BLaER1 treated with 17β-estradiol and CSF1 and Interleukin-3, amounts not matched to agents 10 nM and 100 nM (cell line): Measurements from ENCODE around the gene ADM2.
"Not testable (repeated sequence)": the region's sequence is repeated elsewhere in the genome, so short reads cannot be mapped to it uniquely, and the experiment has no call there.

ENCODE experiments used
- H3K27ac ChIP-seq, 11 experiments: shearing (Covaris generic); formaldehyde crosslinking; 2 replicates each; pipeline ENCODE4 v1.8.1; 2022
- H3K27me3 ChIP-seq, 11 experiments: shearing (Covaris generic); formaldehyde crosslinking; 2 replicates each; pipeline ENCODE4 v1.8.1; 2022
- H3K36me3 ChIP-seq, 11 experiments: shearing (Covaris generic); formaldehyde crosslinking; 2 replicates each; pipeline ENCODE4 v1.8.1; 2022
- H3K4me1 ChIP-seq, 10 experiments: shearing (Covaris generic); formaldehyde crosslinking; 2 replicates each; pipeline ENCODE4 v1.8.1; 2022
- H3K4me2 ChIP-seq, 11 experiments: shearing (Covaris generic); formaldehyde crosslinking; 2 replicates each; pipeline ENCODE4 v1.8.1; 2022
- H3K4me3 ChIP-seq, 10 experiments: shearing (Covaris generic); formaldehyde crosslinking; 2 replicates each; pipeline ENCODE4 v1.8.1; 2022
- H3K9ac ChIP-seq, 11 experiments: shearing (Covaris generic); formaldehyde crosslinking; 2 replicates each; pipeline ENCODE4 v1.8.1; 2022
- H3K9me3 ChIP-seq, 11 experiments: shearing (Covaris generic); formaldehyde crosslinking; replicated peaks in 1 of 11; 2 replicates each; pipeline ENCODE4 v1.8.1; 2022
- H4K20me1 ChIP-seq, 11 experiments: shearing (Covaris generic); formaldehyde crosslinking; 2 replicates each; pipeline ENCODE4 v1.8.1; 2022
- Cebpa-rat ChIP-seq, 11 experiments: shearing (Covaris generic); IDR thresholded peaks; 2 replicates each; pipeline ENCODE4 v1.8.1; 2022

The ADM2 gene

GRCh38 chr22:50517495-50518260, 36.3 kb downstream of the ADM2 start:
- H3K4me1 ChIP-seq, result peaks cover 0 to 19% (median 15%) of the 10 kb centered on the region in 10 experiments; a peak in 15 of 20 replicates
- no peaks in the 10 kb centered on the region for H3K9me3 ChIP-seq
- peaks cover 46 to 96% (median 87%) of the 10 kb centered on the region in 11 experiments for H3K36me3 ChIP-seq
- no peaks in the 10 kb centered on the region for H3K27me3 ChIP-seq
- no peak overlapping the region for H3K4me3 ChIP-seq
- H3K9ac ChIP-seq, result peak overlapping the region in 3 of 11 experiments; percentile 16 to 39 (median 23); a peak in 2 of 22 replicates
- no peak overlapping the region for H3K4me2 ChIP-seq
- H3K27ac ChIP-seq, result no peak overlapping the region
- TF ChIP-seq Cebpa-rat (IDR thresholded peaks at IDR 0.05), result no peak
- H4K20me1 ChIP-seq, result peaks cover under 1 to 84% (median 64%) of the 10 kb centered on the region in 11 experiments; a peak in 20 of 22 replicates

DNA sequence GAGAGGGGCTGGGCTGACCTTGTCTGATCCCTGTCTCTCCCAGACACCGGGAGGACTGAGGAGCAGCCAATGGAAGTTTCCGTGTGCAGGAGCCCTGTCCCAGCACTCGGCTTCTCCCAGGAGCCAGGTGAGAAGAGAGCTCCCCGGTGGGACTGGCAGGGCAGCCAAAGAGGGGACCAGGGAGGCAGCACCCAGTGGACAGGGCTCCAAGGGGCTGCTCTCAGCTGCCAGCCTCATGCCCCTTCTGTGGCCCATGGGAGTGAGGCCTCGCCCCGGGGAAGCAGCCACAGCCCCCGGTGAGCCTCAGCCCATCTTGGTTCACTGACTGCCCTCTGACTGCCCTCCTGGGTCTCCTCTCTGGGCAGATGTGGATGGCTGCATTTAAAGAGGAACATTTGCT, 37.3 kb downstream of the ADM2 start:
- Histone ChIP-seq H3K27ac (peak overlapping the region in 1 of 11 experiments; percentile 7; a peak in 1 of 22 replicates), H3K4me1 (peaks cover under 1 to 26% (median 17%) of the 10 kb centered on the region in 10 experiments; a peak in 16 of 20 replicates), H3K4me2 (no peak overlapping the region), H3K27me3 (no peaks in the 10 kb centered on the region), H3K4me3 (no peak overlapping the region), H3K9me3 (no peaks in the 10 kb centered on the region), H4K20me1 (peaks cover 10 to 84% (median 65%) of the 10 kb centered on the region in 11 experiments), H3K9ac (peak overlapping the region in 4 of 11 experiments; percentile 9 to 29 (median 18); a peak in 2 of 22 replicates), H3K36me3 (peaks cover 56 to 96% (median 89%) of the 10 kb centered on the region in 11 experiments)
- TF ChIP-seq Cebpa-rat (IDR thresholded peaks at IDR 0.05), result no peak

DNA sequence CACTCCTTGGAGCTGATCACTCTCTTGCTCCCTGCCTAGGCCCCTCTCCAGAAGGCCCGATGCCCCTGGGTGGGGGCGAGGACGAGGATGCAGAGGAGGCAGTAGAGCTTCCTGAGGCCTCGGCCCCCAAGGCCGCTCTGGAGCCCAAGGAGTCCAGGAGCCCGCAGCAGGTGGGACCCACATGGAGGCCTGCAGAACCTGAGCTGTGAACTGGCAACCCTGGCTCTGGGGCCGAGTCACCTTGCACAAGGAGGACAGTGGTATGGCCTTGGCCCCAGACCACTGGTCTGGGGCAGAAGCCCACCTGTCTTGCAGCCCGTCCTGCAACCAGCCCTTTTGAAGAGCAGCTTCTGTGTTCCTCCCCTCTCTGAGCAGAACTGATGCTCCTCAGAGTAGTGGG, 37.8 kb downstream of the ADM2 start:
- Histone ChIP-seq H4K20me1 (peaks cover 15 to 84% (median 65%) of the 10 kb centered on the region in 11 experiments), H3K36me3 (peaks cover 61 to 97% (median 91%) of the 10 kb centered on the region in 11 experiments), H3K4me2 (no peak overlapping the region), H3K27me3 (no peaks in the 10 kb centered on the region), H3K9ac (peak overlapping the region in 3 of 11 experiments; percentile 9 to 29 (median 19); a peak in 1 of 22 replicates), H3K27ac (no peak overlapping the region), H3K4me3 (no peak overlapping the region), H3K9me3 (no peaks in the 10 kb centered on the region), H3K4me1 (peaks cover 6 to 31% (median 23%) of the 10 kb centered on the region in 10 experiments)
- TF ChIP-seq Cebpa-rat (IDR thresholded peaks at IDR 0.05), result no peak

GRCh38 chr22:50520184-50520583, 38.8 kb downstream of the ADM2 start:
- Histone ChIP-seq H3K4me1 (peaks cover 16 to 39% (median 30%) of the 10 kb centered on the region in 10 experiments), H4K20me1 (peaks cover 23 to 83% (median 65%) of the 10 kb centered on the region in 11 experiments), H3K36me3 (peaks cover 63 to 91% (median 86%) of the 10 kb centered on the region in 11 experiments)
- not testable (repeated sequence) for H3K4me3 ChIP-seq, H3K9me3 ChIP-seq, H3K4me2 ChIP-seq, H3K27me3 ChIP-seq, H3K27ac ChIP-seq, H3K9ac ChIP-seq

DNA sequence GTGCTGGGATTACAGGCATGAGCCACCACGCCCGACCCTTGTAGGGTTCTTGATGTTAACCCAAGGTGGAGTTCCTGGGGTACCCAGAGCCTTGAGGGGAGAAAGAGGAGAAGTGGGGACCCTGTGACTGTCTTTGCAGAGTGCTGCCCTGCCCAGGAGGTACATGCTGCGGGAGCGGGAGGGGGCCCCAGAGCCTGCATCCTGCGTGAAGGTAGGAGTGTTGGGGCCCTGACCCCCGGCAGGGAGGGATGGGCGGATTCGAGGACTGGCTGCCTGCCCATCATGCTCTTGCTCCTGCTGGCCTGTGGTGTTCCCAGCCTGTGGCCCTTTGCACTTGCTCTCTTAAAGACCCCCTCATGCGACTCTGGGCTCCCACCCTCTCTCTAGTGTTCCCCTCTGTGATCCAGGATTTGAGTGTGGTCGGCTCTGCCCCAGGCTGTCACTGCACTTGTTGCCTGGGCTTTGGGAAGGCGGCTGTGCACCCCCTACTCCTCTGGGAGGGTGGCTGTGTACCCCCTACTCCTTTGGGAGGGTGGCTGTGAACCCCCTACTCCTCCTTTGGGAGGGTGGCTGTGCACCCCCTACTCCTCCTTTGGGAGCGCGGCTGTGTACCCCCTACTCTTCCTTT, 39.6 kb downstream of the ADM2 start:
- no peak overlapping the region for H3K4me2 ChIP-seq

DNA sequence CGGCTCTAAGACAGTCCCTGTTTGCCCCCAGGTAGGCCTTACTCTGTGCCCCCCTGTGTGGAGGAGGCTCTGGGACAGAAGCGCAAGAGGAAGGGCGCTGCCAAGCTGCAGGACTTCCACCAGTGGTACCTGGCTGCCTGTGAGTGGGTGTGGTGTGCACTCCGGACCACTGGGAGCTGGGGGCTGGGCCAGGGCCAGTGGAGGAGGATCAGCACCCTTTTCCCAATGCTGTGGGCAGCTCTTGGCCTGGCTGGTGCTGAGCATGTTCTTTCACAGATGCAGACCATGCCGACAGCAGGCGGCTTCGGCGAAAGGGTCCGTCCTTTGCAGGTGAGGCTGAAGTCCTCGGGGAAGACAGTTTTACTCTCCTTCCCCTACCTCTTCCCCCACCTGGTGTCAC, 40.4 kb downstream of the ADM2 start:
- H3K9me3 ChIP-seq, result no peaks in the 10 kb centered on the region
- 0 out of 22 replicates have a peak overlapping the region, but pooled peaks of 1 of the 11 experiments have one; percentile 18 for H3K9ac ChIP-seq
- no peak for TF ChIP-seq Cebpa-rat (IDR thresholded peaks at IDR 0.05)
- no peak overlapping the region for H3K4me2 ChIP-seq
- peaks cover 20 to 68% (median 53%) of the 10 kb centered on the region in 11 experiments for H4K20me1 ChIP-seq
- no peak overlapping the region for H3K4me3 ChIP-seq
- H3K27me3 ChIP-seq, result no peaks in the 10 kb centered on the region
- H3K27ac ChIP-seq, result no peak overlapping the region
- H3K36me3 ChIP-seq, result peaks cover 63 to 80% (median 78%) of the 10 kb centered on the region in 11 experiments
- peaks cover 18 to 32% (median 23%) of the 10 kb centered on the region in 10 experiments for H3K4me1 ChIP-seq

More for the DNA sequence above, 39.6 kb downstream of the ADM2 start:
- no peak overlapping the region for H3K4me3 ChIP-seq
- no peak overlapping the region for H3K27ac ChIP-seq
- no peak for TF ChIP-seq Cebpa-rat (IDR thresholded peaks at IDR 0.05)
- H3K36me3 ChIP-seq, result peaks cover 63 to 88% (median 85%) of the 10 kb centered on the region in 11 experiments
- peaks cover 16 to 35% (median 27%) of the 10 kb centered on the region in 10 experiments for H3K4me1 ChIP-seq
- peaks cover 22 to 76% (median 60%) of the 10 kb centered on the region in 11 experiments for H4K20me1 ChIP-seq
- H3K27me3 ChIP-seq, result no peaks in the 10 kb centered on the region
- H3K9ac ChIP-seq, result no peak overlapping the region
- H3K9me3 ChIP-seq, result no peaks in the 10 kb centered on the region

- Histone ChIP-seq H3K27ac (no peak overlapping the region), H4K20me1 (peaks cover 20 to 62% (median 47%) of the 10 kb centered on the region in 11 experiments), H3K36me3 (peaks cover 61 to 74% (median 72%) of the 10 kb centered on the region in 11 experiments), H3K4me3 (no peak overlapping the region), H3K9me3 (no peaks in the 10 kb centered on the region), H3K9ac (0 out of 22 replicates have a peak overlapping the region, but pooled peaks of 1 of the 11 experiments have one; percentile 18), H3K27me3 (no peaks in the 10 kb centered on the region; a peak in 1 of 22 replicates), H3K4me2 (no peak overlapping the region), H3K4me1 (peaks cover 21 to 32% (median 26%) of the 10 kb centered on the region in 10 experiments)
- no peak for TF ChIP-seq Cebpa-rat (IDR thresholded peaks at IDR 0.05)
Measured at GRCh38 chr22:50522208-50522805, 41.0 kb downstream of the ADM2 start.

- H3K4me2 ChIP-seq, result peak overlapping the region in 2 of 11 experiments; percentile 98 to 100; a peak in 2 of 22 replicates
- no peaks in the 10 kb centered on the region for H3K9me3 ChIP-seq
- H3K4me1 ChIP-seq, result peaks cover 27 to 36% (median 31%) of the 10 kb centered on the region in 10 experiments
- H3K27me3 ChIP-seq, result peaks cover 0 to 1% (median 0%) of the 10 kb centered on the region in 11 experiments; a peak in 3 of 22 replicates
- H3K4me3 ChIP-seq, result no peak overlapping the region
- H4K20me1 ChIP-seq, result peaks cover 20 to 56% (median 42%) of the 10 kb centered on the region in 11 experiments
- no peak for TF ChIP-seq Cebpa-rat (IDR thresholded peaks at IDR 0.05)
- H3K27ac ChIP-seq, result no peak overlapping the region
- H3K9ac ChIP-seq, result peak overlapping the region in 4 of 11 experiments; percentile 92 to 96 (median 94); a peak in 2 of 22 replicates
- H3K36me3 ChIP-seq, result peaks cover 55 to 68% (median 66%) of the 10 kb centered on the region in 11 experiments
Measured at GRCh38 chr22:50522806-50523438, 41.6 kb downstream of the ADM2 start.
